NCI-H1105 (cell line): ENCODE data around the gene SFMBT2.

Experiments
- DNase-seq: peaks from one replicate; lab custom pipeline; 2025; lab: John Stamatoyannopoulos, UW

The SFMBT2 gene

GRCh38 chr10:7364474-7364873 lies 46.4 kb downstream of the SFMBT2 start:
- DNase-seq: no peak

GRCh38 chr10:7363700-7364099 lies 47.1 kb downstream of the SFMBT2 start:
- no peak for DNase-seq

DNA sequence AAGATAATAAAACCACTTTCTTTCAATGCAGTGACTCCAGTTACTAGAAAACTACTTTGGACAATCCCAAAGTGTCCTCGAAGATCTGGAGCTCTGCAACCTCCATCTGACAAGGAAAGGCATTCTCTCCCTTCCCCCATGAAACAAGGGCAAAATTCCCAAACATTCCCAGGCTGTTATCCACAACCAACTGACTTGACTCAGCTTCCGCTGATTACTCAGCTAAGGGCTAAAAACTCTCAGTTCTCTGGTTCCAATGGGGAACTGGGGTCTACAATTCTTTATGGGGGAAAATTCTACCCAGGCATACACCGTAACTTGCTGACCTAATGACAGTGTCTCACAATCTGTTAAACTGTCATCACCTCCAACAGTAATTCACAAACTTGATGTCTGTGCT lies 48.4 kb downstream of the SFMBT2 start:
- DNase-seq: no peak

GRCh38 chr10:7361316-7361715 lies 49.5 kb downstream of the SFMBT2 start:
- no peak for DNase-seq

GRCh38 chr10:7359954-7360353 lies 50.9 kb downstream of the SFMBT2 start:
- no peak for DNase-seq

DNA sequence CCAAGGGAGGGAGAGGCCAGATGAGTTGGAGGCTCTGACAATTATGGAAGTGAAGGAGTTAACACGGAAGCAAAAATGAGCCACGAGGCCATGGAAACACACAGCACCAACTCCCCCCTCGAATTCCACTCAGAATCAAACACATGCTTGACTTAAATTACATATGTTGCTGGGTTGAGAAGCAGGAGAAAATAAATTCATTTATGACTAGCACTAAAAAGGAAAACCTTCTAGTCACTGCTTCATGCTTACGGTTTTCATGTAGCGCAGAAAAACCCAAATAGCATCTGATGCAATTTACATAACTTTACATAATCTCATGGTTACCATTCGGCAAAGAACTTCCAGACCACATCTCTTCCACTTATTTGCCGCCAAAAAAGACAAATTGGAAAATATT lies 51.5 kb downstream of the SFMBT2 start:
- DNase-seq: no peak

DNA sequence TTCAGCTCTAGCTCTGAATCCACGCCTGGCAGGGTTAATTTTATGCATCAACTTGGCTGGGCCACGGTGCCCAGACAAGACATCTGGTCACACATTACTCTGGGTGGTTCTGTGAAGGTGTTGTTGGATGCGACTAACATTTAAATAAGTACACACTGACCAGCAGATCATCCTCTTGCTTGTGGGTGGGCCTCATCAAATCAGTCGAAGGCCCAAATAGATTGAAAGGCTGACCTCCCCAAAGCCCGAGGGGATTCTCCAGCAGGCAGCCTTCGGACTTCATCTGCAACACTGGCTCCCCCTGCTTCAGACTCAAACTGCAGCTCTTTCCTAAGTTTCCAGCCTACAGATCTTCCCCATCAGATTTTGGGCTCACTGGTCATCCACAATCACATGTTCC lies 53.6 kb downstream of the SFMBT2 start:
- no peak for DNase-seq

DNA sequence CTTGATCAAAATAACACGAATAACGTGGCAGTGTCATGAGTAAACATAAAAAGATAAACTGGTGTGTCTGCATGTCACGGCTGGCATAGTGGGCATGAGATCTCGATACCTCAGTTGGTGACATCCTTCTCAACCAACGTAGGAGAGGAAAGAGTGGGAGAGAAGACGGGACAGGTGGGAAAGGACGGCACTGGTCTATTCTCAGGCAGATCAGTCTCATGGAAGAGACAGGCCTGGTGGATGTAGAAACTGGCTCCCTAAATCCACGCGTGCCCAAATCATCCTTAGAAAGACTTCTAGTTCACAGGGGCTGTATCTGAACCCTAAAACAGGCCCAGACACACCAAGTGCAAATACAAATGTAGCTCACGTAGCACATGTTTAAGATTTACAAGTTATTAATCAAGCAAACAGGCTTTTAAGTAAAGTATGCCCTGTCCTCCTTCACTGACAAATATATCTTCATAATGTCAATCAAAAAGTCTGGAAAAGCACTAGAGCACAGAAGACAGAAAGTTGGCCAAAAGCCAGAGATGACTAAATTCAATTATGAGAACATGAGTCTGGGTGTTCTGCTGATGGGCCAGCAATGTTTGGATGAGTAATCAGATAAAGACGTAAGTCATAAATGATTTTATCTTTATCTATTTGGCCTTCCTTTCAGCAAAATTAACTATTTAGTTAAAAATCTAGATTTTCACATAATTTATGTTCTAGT lies 56.3 kb downstream of the SFMBT2 start:
- DNase-seq: no peak

DNA sequence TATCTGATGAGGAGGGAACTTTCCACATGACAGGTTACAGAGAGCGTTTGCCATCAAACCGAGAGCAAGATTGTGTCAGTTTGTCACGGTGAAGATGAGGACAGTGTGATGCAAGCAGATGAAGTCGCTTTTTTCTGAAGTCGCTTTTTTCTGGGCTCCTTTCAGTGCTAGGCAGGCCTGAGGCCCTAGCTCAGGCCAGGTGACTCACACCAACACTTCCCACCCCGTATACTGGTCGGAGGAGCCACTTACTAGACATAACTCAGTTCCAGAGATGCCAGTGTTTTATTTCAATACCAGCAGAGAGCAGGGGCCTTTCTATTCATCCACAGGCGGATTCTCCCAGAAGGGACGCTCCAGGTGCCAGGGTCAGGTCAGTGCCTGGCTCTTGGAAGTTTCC lies 58.9 kb downstream of the SFMBT2 start:
- DNase-seq: no peak

- DNase-seq: no peak
These were observed 60.2 kb downstream of the SFMBT2 start for GRCh38 chr10:7350541-7351195.

DNA sequence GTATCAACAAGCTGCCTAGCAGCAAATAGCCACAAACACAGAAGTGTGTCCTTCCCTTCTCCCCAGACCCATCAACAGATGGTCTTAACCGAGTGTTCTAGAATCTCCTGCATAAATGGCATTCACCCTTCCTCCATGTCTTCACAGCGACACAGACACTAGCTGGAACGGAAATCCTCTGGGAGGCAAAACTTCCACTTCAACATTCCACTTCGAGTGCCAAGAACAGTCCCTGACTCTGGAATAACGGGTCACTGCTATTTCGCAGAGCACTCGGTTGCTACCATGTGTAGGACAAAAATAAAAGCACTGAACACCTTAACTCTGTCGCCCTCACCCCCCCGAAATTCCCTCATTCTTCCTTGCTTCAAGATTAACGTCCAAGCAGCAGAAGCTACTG lies 65.1 kb downstream of the SFMBT2 start:
- DNase-seq: no peak

GRCh38 chr10:7343040-7343439 lies 67.8 kb downstream of the SFMBT2 start:
- no peak for DNase-seq

DNA sequence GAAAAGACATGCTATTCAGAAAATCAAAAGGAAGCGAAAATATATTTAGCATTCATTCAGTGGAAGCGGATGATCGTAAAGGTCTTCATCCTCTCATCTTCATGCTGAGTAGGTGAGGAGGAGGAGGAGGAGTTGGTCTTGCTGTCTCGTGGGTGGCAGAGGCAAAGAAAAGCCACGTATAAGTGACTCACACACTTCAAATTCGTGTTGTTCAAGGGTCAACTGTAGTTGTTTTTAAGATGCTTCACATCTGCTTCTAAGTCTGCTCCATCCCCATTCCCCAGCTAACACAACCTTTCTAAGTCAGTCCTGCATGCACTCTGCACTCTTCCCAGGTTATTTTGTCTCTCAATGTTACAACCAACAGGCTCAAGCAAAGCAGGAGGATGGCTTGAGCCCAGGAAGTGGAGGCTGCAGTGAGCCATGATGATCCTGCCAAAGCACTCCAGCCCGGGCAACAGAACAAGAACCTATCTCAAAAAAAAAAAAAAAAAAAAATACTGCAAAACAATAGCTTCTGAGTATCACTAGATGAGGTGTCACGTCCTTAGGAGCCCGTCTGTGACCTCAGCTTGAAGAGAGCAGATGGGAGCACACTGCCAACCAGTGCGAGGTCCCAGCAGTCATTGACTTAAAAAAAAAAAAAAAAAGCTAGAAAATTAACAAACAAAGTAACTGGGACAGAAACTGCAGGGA lies 70.5 kb downstream of the SFMBT2 start:
- DNase-seq: no peak

GRCh38 chr10:7339510-7339909 lies 71.3 kb downstream of the SFMBT2 start:
- no peak for DNase-seq

- DNase-seq: no peak
These were observed 72.4 kb downstream of the SFMBT2 start for GRCh38 chr10:7338469-7338868.

- no peak for DNase-seq
These were observed 73.2 kb downstream of the SFMBT2 start for GRCh38 chr10:7337431-7338171.

DNA sequence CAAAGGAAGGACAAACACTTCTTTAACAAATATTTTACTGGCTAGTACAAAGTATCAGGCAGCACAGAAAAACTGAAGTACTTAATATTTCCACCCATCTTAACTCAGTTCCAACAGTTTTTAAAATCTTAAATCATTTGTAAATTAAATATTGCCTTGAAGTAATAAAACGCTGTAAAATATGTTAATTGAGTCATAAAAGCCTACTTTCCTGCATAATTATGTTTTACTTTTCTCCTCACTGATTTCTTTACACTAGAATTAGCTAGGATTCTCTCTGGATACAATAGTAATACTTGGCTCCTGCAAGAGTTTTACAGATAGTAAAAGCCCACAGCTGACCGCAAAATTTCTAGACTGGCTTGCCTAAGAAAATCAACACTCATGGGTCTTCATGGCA lies 74.9 kb downstream of the SFMBT2 start:
- DNase-seq: no peak

DNA sequence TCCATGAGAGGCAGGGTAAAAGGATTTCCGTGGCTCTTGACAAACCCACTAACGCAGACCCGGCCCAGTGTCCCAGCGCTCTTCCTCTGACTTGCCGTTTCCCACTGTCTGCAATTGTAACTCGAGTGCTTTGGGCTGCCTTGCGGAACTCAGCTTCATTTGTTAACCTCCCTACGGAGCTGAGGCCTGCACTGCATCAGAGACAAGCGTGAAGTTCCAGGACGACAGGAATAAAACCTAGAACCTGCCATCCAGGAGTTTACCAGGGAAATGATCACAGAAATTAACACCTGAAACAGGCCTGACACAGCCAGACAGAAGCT lies 76.2 kb downstream of the SFMBT2 start:
- DNase-seq: no peak

DNA sequence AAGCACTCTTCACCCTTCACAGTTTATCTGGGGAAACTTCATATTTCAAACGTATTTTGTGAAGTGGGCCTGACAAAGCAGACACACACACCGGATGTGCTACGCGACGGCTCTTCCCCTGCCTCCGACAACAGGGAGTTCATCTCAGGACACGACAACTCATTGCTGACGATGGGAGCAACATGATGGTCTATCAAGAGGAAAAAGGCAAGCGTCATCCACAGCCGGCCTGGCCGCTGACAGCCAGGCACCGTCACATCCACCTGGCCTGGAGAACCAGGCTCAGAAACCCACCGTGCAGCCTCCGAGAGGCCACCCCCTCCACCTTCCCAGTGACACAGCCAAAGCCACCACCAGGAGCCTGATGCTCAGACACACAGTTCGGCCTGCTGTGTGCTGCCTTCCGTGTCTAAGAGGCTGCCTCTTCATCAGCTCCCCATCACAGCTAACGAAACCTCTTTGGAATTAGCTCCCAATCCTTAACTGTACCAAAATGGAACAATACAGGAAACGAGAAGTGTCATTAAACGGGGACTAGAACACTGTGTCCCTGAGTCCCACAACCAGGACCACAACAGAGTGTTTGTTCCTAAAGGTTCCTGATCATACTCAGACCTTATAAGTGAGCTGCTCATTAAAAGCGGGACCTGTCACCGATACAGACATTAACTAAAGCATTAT lies 76.7 kb downstream of the SFMBT2 start:
- DNase-seq: no peak

GRCh38 chr10:7329219-7329618 lies 81.6 kb downstream of the SFMBT2 start:
- DNase-seq: no peak

GRCh38 chr10:7327885-7328284 lies 82.9 kb downstream of the SFMBT2 start:
- DNase-seq: no peak

DNA sequence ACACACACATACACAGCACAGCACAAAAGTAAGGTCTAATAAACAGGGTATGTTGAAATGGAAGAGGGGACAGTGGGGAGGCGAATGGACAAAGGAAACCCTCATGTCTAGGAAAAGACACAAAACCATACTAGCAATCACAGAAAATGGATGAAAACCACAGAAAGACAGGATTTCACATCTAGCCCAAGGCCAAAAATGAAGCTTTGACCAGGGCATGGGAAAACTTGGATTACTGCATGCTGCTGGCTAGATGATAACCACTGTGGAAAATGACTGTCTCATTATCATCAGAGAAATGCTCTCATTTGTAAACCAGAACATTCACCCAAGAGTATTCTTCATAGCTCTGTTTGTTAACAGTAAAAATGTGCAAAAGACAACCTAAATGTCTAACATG lies 88.2 kb downstream of the SFMBT2 start:
- no peak for DNase-seq
